WTC11 (cell line): ENCODE measurements around the gene RPL14. TPM values are rescaled to one million over a fixed set of nuclear protein-coding genes. Genes with fewer than 3 reads are reported as not detected.
A peak's percentile ranks its signal among the peaks of the same experiment; 100 is the strongest.
"Not testable (repeated sequence)": the region's sequence is repeated elsewhere in the genome, so short reads cannot be mapped to it uniquely, and the experiment has no call there.

Source experiments
- ATAC-seq: fragments of 200-7000 bp; cut with Tn5 transposase; 2 replicates; pipeline ENCODE4 v1.10.0; 2021; ENCODE audit warnings: mild to moderate bottlenecking, moderate library complexity
- CTCF ChIA-PET: fragments of 300-600 bp; sonication (Branson Sonifier 250); formaldehyde crosslinking; loops from one replicate; lab custom pipeline; 2021; ENCODE audit warnings: antibody characterized with exemption; lab: Charles Lee
- POLR2A ChIA-PET: fragments of 350-600 bp; sonication (Branson Sonifier 250); formaldehyde crosslinking; loops from one replicate; lab custom pipeline; 2021; ENCODE audit warnings: antibody characterized with exemption; lab: Charles Lee
- DNase-seq: peaks from one replicate; pipeline ENCODE4 v3.0.0; 2021; ENCODE audit warnings: low spot score
- H3K27ac Mint-ChIP-seq: 2 replicates; pipeline ENCODE4 v1.8.0; 2021; ENCODE audit warnings: mixed read lengths
- H3K27me3 Mint-ChIP-seq: 2 replicates; pipeline ENCODE4 v1.8.0; 2021; ENCODE audit warnings: low read depth, mild to moderate bottlenecking, moderate library complexity, mixed read lengths
- H3K36me3 Mint-ChIP-seq: 2 replicates; pipeline ENCODE4 v1.8.0; 2021; ENCODE audit warnings: mixed read lengths
- H3K4me1 Mint-ChIP-seq: 2 replicates; pipeline ENCODE4 v1.8.0; 2022; ENCODE audit warnings: mixed read lengths
- H3K4me3 Mint-ChIP-seq: 2 replicates; pipeline ENCODE4 v1.8.0; 2021; ENCODE audit warnings: mild to moderate bottlenecking, moderate library complexity, mixed read lengths
- H3K9me3 Mint-ChIP-seq: 2 replicates; pipeline ENCODE4 v1.8.0; 2021; ENCODE audit warnings: mixed read lengths
- FOXP4 ChIP-seq: sonication (generic); formaldehyde crosslinking; IDR thresholded peaks from 2 replicates; pipeline ENCODE4 v1.8.0; 2022; ENCODE audit warnings: mild to moderate bottlenecking, missing genetic modification reagents
- KAT7 ChIP-seq: sonication (generic); formaldehyde crosslinking; IDR thresholded peaks from 2 replicates; pipeline ENCODE4 v1.8.1; 2023; ENCODE audit warnings: missing genetic modification reagents, mild to moderate bottlenecking, borderline replicate concordance
- PRDM15 ChIP-seq: sonication (generic); formaldehyde crosslinking; IDR thresholded peaks from 2 replicates; pipeline ENCODE4 v1.8.0; 2022; ENCODE audit warnings: missing genetic modification reagents
- SP1 ChIP-seq: sonication (generic); formaldehyde crosslinking; conservative IDR thresholded peaks from 2 replicates; pipeline ENCODE4 v1.8.1; 2022; ENCODE audit warnings: missing genetic modification reagents
- ZNF121 ChIP-seq: sonication (generic); formaldehyde crosslinking; IDR thresholded peaks from 2 replicates; pipeline ENCODE4 v1.8.0; 2023; ENCODE audit warnings: missing genetic modification reagents
- ZNF138 ChIP-seq: sonication (generic); formaldehyde crosslinking; conservative IDR thresholded peaks from 2 replicates; pipeline ENCODE4 v1.8.1; 2022; ENCODE audit warnings: mild to moderate bottlenecking, moderate library complexity, missing genetic modification reagents
- ZNF532 ChIP-seq: fragments of 250-450 bp; sonication (Bioruptor Pico); IDR thresholded peaks from 2 replicates; pipeline ENCODE4 v1.9.0; 2021; ENCODE audit warnings: mild to moderate bottlenecking, borderline replicate concordance
- total RNA-seq: library from RNA; stranded (reverse); gene quantifications from 3 replicates; pipeline ENCODE4 v1.2.3, GENCODE V29; 2021
- TF ChIP-seq, protein P1 (sequence below): sonication (generic); formaldehyde crosslinking; IDR thresholded peaks from 2 replicates; pipeline ENCODE4 v1.8.1; 2022; ENCODE audit warnings: missing genetic modification reagents, borderline replicate concordance
- TF ChIP-seq, protein P2 (sequence below): sonication (generic); formaldehyde crosslinking; IDR thresholded peaks from 2 replicates; pipeline ENCODE4 v1.8.1; 2022; ENCODE audit warnings: low read depth, missing genetic modification reagents, borderline replicate concordance
- TF ChIP-seq, protein P3 (sequence below): fragments of 250-450 bp; sonication (Bioruptor Pico); IDR thresholded peaks from 2 replicates; pipeline ENCODE4 v1.9.0; 2021; ENCODE audit warnings: mild to moderate bottlenecking
- TF ChIP-seq, protein P4 (sequence below): sonication (generic); formaldehyde crosslinking; IDR thresholded peaks from 2 replicates; pipeline ENCODE4 v1.8.1; 2023; ENCODE audit warnings: mild to moderate bottlenecking, missing genetic modification reagents, moderate library complexity

RPL14 gene
- total RNA-seq, 1 experiment from 2014 or later: 2,816 TPM

DNA sequence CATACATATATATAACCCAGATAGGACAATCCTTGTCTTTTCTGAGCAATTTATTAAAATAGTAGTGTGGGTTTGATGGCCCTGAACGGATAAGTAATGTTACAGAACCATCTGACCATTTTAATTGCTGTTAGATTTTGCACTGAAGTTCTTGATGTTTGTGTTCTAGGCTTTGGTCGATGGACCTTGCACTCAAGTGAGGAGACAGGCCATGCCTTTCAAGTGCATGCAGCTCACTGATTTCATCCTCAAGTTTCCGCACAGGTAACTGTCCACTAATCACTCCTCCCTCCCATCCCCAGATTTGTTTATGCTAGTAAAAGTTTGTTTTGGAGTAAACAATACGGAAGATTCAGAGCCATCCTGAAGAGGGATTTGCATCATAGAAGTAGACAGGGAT is 1.3 kb downstream of the RPL14 start (continued):
- TF ChIP-seq, protein P1, sequence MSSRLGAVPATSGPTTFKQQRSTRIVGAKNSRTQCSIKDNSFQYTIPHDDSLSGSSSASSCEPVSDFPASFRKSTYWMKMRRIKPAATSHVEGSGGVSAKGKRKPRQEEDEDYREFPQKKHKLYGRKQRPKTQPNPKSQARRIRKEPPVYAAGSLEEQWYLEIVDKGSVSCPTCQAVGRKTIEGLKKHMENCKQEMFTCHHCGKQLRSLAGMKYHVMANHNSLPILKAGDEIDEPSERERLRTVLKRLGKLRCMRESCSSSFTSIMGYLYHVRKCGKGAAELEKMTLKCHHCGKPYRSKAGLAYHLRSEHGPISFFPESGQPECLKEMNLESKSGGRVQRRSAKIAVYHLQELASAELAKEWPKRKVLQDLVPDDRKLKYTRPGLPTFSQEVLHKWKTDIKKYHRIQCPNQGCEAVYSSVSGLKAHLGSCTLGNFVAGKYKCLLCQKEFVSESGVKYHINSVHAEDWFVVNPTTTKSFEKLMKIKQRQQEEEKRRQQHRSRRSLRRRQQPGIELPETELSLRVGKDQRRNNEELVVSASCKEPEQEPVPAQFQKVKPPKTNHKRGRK (CRISPR knock-in tag): no peak
- TF ChIP-seq, protein P2, sequence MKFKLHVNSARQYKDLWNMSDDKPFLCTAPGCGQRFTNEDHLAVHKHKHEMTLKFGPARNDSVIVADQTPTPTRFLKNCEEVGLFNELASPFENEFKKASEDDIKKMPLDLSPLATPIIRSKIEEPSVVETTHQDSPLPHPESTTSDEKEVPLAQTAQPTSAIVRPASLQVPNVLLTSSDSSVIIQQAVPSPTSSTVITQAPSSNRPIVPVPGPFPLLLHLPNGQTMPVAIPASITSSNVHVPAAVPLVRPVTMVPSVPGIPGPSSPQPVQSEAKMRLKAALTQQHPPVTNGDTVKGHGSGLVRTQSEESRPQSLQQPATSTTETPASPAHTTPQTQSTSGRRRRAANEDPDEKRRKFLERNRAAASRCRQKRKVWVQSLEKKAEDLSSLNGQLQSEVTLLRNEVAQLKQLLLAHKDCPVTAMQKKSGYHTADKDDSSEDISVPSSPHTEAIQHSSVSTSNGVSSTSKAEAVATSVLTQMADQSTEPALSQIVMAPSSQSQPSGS (CRISPR knock-in tag): no peak

DNA sequence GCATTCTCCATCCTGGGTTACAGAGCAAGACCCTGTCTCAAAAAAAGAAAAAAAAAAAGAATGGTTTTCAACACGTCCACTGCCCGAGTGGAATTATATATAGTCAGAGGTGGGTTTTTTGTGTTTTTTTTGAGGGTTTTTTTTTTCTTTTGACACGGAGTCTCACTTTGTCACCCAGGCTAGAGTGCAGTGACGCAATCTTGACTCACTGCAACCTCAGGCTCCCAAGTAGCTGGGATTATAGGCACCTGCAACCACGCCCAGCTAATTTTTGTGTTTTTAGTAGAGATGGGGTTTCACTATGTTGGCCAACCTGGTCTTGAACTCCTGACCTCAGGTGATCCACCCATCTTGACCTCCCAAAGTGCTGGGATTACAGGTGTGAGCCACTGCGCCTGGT is 3.3 kb downstream of the RPL14 start:
- ATAC-seq, H3K27ac Mint-ChIP-seq, H3K27me3 Mint-ChIP-seq, DNase-seq, CTCF ChIA-PET, H3K9me3 Mint-ChIP-seq, H3K4me3 Mint-ChIP-seq: not testable (repeated sequence)
- H3K4me1 Mint-ChIP-seq: peaks cover 24% of the 10 kb centered on the region
- peaks cover 60% of the 10 kb centered on the region for H3K36me3 Mint-ChIP-seq
- POLR2A ChIA-PET: interaction anchor here (0.5 kb wide), 1 partner anchor 1055 kb away, joined by 6 read pairs; no protein-coding TSS in a partner anchor

DNA sequence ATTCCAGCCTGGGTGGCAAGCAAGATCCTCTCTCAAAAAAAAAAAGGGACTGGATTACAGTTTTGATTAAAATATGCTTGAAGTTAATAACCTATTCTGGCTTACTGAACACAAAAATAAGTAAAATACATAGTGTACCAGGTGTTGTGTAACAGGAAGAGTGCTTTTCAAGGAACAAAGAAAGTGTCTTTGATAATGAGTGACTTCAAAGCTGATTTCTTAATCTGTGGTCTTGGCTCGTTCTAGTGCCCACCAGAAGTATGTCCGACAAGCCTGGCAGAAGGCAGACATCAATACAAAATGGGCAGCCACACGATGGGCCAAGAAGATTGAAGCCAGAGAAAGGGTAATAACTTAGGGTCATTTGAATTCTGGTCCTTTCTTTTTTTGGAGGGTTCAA is 4.0 kb downstream of the RPL14 start:
- Mint-ChIP-seq H3K4me3 (no peak overlapping the region), H3K36me3 (peaks cover 60% of the 10 kb centered on the region), H3K27me3 (no peaks in the 10 kb centered on the region), H3K4me1 (peaks cover 24% of the 10 kb centered on the region), H3K9me3 (no peaks in the 10 kb centered on the region), H3K27ac (no peak overlapping the region)
- ChIA-PET CTCF (no interaction called here), POLR2A (no interaction called here)
- ATAC-seq (no peak), DNase-seq (no peak)
- no peak for TF ChIP-seq PRDM15 (CRISPR knock-in tag)

- TF ChIP-seq ZNF121: peak; percentile 27; the same call in 1 of the 2 replicates
- Mint-ChIP-seq H3K4me1 (peaks cover 22% of the 10 kb centered on the region), H3K36me3 (peaks cover 56% of the 10 kb centered on the region)
- ATAC-seq, CTCF ChIA-PET, DNase-seq, H3K27me3 Mint-ChIP-seq, H3K27ac Mint-ChIP-seq, H3K9me3 Mint-ChIP-seq, POLR2A ChIA-PET, H3K4me3 Mint-ChIP-seq: not testable (repeated sequence)
Observed at GRCh38 chr3:40462838-40463237, 5.7 kb downstream of the RPL14 start.

DNA sequence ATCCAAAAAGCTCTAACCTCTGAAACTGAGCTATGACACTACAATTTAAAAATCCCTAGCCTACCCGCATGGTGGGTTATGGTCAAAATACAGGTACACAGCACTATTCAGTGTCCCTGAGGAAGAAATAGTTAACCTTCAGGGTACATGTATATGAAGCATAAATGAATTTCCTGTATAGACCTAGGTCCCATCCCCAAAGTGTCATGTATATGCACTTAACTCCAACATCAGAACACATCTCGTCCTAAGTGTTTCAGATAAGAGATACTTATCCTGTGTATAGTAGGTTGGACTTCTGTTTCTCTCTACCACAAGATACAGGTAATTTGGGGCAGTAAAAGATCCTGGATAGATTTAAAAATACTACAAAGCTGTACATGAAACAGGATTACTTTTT is 6.4 kb downstream of the RPL14 start:
- no peak for ATAC-seq
- ChIA-PET POLR2A (interaction anchor here (0.5 kb wide), 1 partner anchor 153 kb away, joined by 3 read pairs; no protein-coding TSS in a partner anchor), CTCF (no interaction called here)
- Mint-ChIP-seq H3K9me3 (no peaks in the 10 kb centered on the region), H3K27ac (no peak overlapping the region), H3K36me3 (peaks cover 49% of the 10 kb centered on the region), H3K4me1 (peaks cover 15% of the 10 kb centered on the region), H3K27me3 (no peaks in the 10 kb centered on the region), H3K4me3 (no peak overlapping the region)
- DNase-seq: no peak
- TF ChIP-seq, protein P3, sequence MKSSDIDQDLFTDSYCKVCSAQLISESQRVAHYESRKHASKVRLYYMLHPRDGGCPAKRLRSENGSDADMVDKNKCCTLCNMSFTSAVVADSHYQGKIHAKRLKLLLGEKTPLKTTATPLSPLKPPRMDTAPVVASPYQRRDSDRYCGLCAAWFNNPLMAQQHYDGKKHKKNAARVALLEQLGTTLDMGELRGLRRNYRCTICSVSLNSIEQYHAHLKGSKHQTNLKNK (CRISPR knock-in tag): no peak
- TF ChIP-seq ZNF138 (CRISPR knock-in tag) (no peak), SP1 (CRISPR knock-in tag) (no peak), ZNF532 (no peak), KAT7 (CRISPR knock-in tag) (no peak), FOXP4 (CRISPR knock-in tag) (no peak)
- TF ChIP-seq, protein P4, sequence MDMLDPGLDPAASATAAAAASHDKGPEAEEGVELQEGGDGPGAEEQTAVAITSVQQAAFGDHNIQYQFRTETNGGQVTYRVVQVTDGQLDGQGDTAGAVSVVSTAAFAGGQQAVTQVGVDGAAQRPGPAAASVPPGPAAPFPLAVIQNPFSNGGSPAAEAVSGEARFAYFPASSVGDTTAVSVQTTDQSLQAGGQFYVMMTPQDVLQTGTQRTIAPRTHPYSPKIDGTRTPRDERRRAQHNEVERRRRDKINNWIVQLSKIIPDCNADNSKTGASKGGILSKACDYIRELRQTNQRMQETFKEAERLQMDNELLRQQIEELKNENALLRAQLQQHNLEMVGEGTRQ (CRISPR knock-in tag): no peak
